ENCODE results near the gene TMEM156.

DNA sequence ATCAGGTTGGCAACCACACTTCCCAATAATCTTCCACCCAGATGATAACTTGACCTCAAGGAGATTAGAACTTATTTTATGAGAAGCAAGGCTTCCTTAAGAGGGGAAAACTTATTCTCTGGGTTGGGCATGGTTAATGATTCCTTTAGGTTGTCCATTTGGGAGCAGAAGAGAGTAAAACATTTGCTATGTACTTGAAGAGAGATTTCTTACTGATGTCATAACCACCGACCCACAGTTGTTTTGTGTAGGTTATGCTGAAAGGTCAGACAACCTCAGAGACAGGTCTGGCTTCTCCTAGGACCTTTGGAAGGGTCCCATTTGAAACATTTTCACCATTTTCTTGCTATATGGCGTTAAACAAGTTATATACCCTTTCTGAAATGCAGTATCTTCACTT lies 108.5 kb downstream of the TMEM156 start:
- TF ChIP-seq, protein P1, sequence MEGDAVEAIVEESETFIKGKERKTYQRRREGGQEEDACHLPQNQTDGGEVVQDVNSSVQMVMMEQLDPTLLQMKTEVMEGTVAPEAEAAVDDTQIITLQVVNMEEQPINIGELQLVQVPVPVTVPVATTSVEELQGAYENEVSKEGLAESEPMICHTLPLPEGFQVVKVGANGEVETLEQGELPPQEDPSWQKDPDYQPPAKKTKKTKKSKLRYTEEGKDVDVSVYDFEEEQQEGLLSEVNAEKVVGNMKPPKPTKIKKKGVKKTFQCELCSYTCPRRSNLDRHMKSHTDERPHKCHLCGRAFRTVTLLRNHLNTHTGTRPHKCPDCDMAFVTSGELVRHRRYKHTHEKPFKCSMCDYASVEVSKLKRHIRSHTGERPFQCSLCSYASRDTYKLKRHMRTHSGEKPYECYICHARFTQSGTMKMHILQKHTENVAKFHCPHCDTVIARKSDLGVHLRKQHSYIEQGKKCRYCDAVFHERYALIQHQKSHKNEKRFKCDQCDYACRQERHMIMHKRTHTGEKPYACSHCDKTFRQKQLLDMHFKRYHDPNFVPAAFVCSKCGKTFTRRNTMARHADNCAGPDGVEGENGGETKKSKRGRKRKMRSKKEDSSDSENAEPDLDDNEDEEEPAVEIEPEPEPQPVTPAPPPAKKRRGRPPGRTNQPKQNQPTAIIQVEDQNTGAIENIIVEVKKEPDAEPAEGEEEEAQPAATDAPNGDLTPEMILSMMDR (IDR thresholded peaks at IDR 0.05; ENCODE audit: low read depth, low read length): no peak
- TF ChIP-seq EZH2phosphoT487 (IDR thresholded peaks at IDR 0.05; ENCODE audit: low read depth): no peak
